NCI-H226 (cell line): ENCODE measurements around the gene CELF5.
"Not testable (repeated sequence)": the region's sequence is repeated elsewhere in the genome, so short reads cannot be mapped to it uniquely, and the experiment has no call there.

Experiments
- DNase-seq: peaks from one replicate; pipeline ENCODE4 v3.0.0-alpha.2; 2015

The CELF5 gene

DNA sequence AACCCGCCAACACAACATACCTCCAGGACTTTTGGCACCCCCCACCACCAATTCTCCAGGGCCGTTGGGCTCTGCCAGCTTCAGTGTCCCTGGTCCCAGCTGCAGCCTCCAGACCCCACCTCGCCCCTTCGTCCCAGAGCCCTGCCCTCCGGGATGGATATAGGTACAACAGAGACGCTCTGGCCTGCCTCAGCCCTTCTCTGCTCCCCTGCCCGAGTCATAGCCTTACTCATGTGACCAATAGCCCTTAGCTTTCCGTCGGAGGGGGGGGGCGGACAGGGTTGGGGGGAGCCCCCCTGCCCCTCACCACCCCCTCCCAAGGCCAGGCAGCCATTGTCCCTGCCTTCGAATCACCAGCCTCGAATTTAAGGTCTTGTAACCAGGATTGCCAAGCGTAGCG lies 71.1 kb downstream of the CELF5 start:
- DNase-seq: no peak

DNA sequence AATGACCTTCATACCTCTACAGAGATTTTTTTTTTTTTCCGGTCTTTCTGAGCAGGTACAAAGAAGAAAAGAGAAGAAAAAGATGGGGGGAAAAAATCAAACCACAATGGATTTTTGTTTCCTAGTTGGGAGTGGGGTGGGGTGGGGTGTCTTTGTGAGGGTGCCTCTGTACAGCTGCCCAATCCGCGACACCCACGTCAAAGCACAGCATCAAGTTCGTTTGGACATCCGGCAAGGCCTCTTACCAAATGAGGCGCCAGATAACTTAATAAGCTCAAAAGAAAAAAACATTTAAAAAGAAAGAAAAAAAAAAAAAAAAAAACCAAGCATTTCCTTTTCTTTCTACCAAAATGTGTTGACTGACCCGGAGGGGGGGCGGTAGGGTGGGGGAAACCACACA lies 71.6 kb downstream of the CELF5 start:
- DNase-seq: no peak

- DNase-seq: no peak
Observed at GRCh38 chr19:3296446-3296845, 72.0 kb downstream of the CELF5 start.

- DNase-seq: no peak
Observed at GRCh38 chr19:3298853-3299449, 74.5 kb downstream of the CELF5 start.

DNA sequence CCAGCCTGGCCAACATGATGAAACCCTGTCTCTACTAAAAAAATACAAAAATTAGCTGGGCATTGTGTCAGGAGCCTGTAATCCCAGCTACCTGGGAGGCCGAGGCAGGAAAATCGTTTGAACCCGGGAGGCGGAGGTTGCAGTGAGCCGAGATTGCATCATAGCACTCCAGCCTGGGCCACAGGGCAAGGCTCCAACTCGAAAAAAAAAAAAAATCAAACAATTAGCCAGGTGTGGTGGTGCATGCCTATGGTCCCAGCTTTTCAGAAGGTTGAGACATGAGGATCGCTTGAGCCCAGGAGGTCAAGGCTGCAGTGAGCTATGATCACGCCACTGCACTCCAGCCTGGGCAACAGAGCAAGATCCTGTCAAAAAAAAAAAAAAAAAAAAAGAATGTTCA lies 76.1 kb downstream of the CELF5 start:
- not testable (repeated sequence) for DNase-seq

- no peak for DNase-seq
Observed at GRCh38 chr19:3302755-3303154, 78.3 kb downstream of the CELF5 start.

DNA sequence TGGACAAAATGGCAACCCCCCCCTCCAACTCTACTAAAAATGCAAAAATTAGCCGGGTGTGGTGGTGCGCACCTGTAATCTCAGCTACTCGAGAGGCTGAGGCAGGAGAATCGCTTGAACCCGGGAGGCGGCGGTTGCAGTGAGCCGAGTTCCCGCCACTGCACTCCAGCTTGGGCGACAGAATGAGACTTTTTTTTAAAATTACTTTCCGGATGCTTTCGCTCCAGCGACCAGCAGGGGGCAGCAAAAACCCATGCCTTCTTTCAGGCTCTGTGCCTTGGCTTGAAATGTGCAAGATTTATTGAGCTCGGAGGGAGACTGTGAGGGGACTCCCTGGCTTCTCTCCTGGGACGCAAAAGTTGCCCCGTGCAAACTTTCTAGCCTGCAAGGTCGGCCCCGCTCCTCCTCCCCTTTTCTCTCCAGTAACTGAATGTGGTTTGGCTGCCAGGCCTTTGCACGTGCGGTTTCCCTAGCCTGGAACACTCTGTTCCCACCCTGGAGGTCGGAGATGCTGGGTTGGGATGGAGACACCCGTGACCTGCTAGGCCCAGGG lies 80.5 kb downstream of the CELF5 start:
- peak; percentile 14 for DNase-seq

DNA sequence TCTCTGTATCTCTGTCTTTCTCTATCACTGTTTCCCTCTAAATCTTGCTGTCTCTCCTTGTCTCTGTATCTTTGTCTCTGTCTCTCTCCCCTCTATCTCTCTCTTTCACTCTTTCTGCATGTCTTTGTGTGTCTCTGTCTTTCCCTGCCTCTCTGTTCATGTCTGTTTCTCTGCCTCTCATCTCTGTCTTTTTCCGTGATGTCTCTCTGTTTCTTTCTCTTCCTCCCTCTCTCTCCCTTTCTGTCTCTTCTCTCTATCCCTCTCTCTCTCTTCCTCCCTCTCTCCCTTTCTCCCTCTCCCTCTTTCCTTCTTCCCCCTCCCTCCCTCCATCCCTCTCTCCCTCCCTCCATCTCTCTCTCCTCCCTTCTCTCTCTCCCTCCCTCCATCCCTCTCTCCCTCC lies 85.3 kb downstream of the CELF5 start:
- no peak for DNase-seq

- DNase-seq: no peak
Observed at GRCh38 chr19:3310280-3310679, 85.8 kb downstream of the CELF5 start.

DNA sequence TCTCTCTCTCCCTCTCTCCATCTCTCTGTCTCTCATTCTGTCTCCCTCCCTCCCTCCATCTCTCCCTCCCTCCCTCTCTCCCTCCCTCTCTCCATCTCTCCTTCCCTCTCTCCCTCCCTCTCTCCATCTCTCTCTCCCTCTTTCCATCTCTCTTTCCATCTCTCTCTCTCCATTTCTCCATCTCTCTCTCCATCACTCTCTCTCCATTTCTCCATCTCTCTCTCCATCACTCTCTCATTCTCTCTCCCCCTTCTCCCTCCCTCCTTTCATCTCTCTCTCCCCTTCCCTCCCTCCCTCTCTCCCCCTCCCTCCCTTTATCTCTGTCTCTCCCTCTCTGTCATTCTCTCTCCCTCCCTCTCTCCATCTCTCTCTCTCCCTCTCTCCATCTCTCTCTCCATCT lies 86.2 kb downstream of the CELF5 start:
- no peak for DNase-seq

GRCh38 chr19:3313199-3313575 lies 88.7 kb downstream of the CELF5 start:
- DNase-seq: no peak

- DNase-seq: no peak
Observed at GRCh38 chr19:3314962-3315675, 90.7 kb downstream of the CELF5 start.

DNA sequence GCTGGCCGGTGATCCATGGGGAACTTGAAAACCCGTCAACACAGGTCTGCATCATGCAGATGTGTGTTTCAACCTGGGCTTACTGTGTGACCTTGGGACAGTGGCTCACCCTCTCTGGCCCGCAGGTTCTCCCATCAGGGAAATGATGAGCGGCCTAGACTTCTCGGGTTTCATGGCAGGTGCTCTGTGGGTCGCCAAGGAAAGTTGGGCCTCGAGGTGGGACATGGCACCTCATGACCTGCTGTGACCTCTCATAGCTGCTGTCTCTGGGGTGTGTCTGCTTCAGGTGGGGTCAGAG lies 91.2 kb downstream of the CELF5 start:
- DNase-seq: no peak

DNA sequence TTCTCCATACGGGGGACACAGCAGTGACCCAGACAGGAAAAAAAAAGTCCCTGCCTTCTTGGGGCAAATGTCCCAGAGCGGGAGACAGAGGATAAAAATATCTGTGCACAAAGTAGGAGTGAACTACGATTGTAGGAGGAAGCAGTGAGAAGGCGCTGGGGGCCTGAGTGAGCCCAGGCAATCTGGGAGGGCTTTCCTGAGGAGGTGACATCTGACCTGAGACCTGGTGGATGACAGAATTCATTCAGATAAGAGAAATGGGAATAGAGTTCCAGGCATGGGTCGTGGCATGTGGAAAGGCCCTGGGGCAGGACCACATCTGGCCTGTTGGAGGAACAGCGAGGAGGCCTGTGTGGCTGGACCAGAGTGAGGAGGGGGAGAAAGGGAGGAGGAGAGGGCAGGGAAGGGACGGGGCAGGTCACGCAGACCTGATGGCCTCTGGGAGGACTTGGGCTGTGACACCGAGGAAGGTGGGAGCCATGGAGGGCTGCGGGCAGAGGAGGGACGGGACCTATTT lies 91.7 kb downstream of the CELF5 start:
- no peak for DNase-seq

- DNase-seq: no peak
Observed at GRCh38 chr19:3316659-3317207, 92.3 kb downstream of the CELF5 start.

DNA sequence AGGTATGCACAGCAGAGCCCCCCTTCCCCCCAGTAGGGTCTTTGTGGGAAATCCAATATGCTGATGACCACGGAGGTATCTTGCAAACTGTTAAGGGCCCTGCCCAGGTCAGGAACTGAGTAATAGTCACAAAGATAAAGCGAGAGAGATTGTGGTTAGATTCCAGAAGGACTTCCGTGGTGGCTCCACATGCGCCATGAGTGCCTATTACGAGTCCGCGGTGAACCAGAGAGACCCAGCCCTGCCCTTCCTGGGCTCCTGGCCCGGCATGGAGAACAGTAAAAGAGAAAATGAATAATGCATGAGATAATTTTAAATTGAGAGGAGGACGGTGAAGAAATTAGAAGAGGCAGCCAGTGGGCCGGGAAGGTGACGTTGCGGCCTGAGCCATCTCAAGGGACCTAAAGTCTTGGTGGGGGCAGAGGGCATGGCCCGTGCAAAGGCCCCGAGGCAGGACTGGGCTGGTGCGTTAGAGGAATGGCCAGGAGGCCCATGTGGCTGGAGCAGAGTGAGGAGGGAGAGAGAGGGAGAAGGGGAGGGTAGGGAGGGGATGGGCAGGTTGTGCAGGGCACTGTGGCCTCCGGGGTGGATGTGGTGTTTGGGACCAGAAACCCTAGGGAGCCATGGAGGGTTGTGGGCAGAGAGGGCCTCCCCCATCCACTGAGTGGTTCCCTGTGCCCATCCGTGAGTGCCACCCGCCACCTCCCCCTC lies 95.3 kb downstream of the CELF5 start:
- DNase-seq: peak; percentile 62

- DNase-seq: no peak
Observed at GRCh38 chr19:3320354-3320670, 95.9 kb downstream of the CELF5 start.

- no peak for DNase-seq
Observed at GRCh38 chr19:3320853-3321252, 96.4 kb downstream of the CELF5 start.

DNA sequence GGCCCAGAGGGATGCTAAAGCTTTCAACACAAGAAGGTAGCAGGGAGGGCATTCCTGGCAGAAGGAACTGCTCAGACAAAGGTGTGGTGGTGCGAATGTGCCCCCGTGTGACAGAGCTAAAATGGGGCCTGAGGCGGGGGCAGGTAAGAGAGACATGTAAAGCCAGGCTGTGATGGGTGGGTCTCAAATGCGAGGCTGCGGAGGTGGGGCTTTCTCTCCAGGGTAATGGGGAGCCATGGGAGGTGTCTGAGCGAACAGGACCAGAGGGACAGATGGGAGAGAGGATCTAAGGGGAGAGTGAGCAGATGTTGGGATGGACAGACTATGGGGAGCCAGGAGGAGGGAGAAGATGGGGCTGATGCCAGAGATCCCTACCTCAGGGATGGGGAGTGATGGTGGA lies 97.2 kb downstream of the CELF5 start:
- no peak for DNase-seq

DNA sequence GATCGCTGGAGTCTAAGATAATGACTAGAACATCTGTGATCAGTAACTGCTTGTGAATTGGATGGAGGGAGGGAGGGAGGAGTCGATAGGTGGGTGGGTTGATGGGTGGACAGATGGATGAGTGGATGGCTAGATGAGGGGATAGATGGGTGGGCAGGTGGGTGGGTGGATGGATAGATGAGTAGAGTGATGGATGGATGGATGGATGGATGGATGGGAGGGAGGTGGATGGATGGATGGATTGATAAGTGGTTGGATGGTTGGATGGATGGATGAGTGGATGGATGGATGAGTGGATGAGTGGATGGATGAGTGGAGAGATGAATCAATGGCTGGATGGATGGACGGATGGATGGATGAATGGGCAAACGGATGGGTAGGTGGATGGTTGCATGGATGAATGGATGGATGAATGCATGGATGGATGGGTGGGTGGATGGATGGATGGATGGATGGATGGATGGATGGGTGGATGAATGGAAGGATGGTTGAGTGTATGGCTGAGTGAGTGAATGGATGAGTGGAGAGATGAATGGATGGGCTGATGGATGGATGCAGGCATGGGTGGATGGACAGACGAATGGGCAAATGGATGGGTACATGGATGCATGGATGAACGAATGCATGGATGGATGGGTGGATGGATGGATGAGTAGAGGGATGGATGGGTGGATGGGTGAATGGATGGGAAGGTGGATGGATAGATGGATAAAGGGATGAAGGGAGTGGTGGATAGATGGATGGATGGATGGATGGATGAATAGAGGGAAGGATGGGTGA lies 97.9 kb downstream of the CELF5 start:
- no peak for DNase-seq

GRCh38 chr19:3323026-3323425 lies 98.6 kb downstream of the CELF5 start:
- no peak for DNase-seq

- no peak for DNase-seq
Observed at GRCh38 chr19:3323658-3324057, 99.2 kb downstream of the CELF5 start.

- DNase-seq: no peak
Observed at GRCh38 chr19:3324405-3324856, 100.0 kb downstream of the CELF5 start.
